ENCODE results near the gene ABHD6. TPM values are rescaled to one million over a fixed set of nuclear protein-coding genes. Genes with fewer than 3 reads are reported as not detected.

ABHD6 gene
- total RNA-seq, 1 donor from 2014 or later: 3.9 TPM

GRCh38 chr3:58321791-58322190 lies 84.2 kb downstream of the ABHD6 start:
- Mint-ChIP-seq H3K27me3 (ENCODE audit: low read depth, unreplicated experiment) (no peaks in the 10 kb centered on the region), H3K4me1 (ENCODE audit: low read depth, unreplicated experiment) (peaks cover 8% of the 10 kb centered on the region), H3K4me3 (ENCODE audit: unreplicated experiment) (no peak overlapping the region), H3K36me3 (ENCODE audit: low read depth, unreplicated experiment) (no peaks in the 10 kb centered on the region), H3K27ac (ENCODE audit: unreplicated experiment) (no peak overlapping the region), H3K9me3 (ENCODE audit: unreplicated experiment) (no peaks in the 10 kb centered on the region)
- Histone ChIP-seq H3K36me3 (ENCODE audit: insufficient read depth, low read length) (peaks cover 14% of the 10 kb centered on the region), H3K27me3 (ENCODE audit: insufficient read depth, low read length) (no peaks in the 10 kb centered on the region), H3K27ac (ENCODE audit: low read depth, low read length) (no peak overlapping the region), H3K4me3 (ENCODE audit: insufficient read depth, low read depth, low read length) (no peak overlapping the region), H3K9ac (ENCODE audit: low read length) (no peak overlapping the region), H4K20me1 (ENCODE audit: insufficient read depth, low read length) (peaks cover 12% of the 10 kb centered on the region), H3K79me2 (ENCODE audit: insufficient read depth, low read length) (no peaks in the 10 kb centered on the region), H3K4me1 (ENCODE audit: insufficient read depth, low read length) (peaks cover 11% of the 10 kb centered on the region), H3K9me3 (ENCODE audit: insufficient read depth, low read depth, low read length) (no peaks in the 10 kb centered on the region), H2AFZ (ENCODE audit: low read depth, low read length) (no peak overlapping the region), H3K4me2 (ENCODE audit: low read length) (no peak overlapping the region)
- no peak for DNase-seq (ENCODE audit: low read depth)
- no peak for FAIRE-seq
- TF ChIP-seq EZH2 (IDR thresholded peaks at IDR 0.05; ENCODE audit: insufficient read depth, low read length): no peak

DNA sequence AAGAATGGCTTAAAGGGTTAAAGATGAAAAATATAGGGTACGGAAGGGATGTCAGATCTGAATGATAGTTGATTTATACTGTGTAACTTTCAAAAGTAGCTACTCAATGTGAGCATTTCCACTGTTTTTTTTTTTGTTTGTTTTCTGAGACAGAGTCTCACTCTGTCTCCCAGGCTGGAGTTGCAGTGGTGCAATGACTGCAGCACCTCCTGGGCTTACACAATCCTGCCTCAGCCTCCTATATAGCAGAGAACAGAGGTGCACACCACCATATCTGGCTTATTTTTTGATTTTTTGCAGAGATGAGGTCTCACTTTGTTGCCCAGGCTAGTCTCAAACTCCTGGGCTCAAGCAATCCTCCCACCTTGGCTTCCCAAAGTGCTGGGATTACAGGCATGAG lies 85.2 kb downstream of the ABHD6 start:
- Histone ChIP-seq H3K9ac (ENCODE audit: low read length) (no peak overlapping the region), H3K4me3 (ENCODE audit: insufficient read depth, low read depth, low read length) (no peak overlapping the region), H3K27ac (ENCODE audit: low read depth, low read length) (no peak overlapping the region), H3K4me1 (ENCODE audit: insufficient read depth, low read length) (peaks cover 11% of the 10 kb centered on the region), H3K36me3 (ENCODE audit: insufficient read depth, low read length) (peaks cover 4% of the 10 kb centered on the region), H3K9me3 (ENCODE audit: insufficient read depth, low read depth, low read length) (no peaks in the 10 kb centered on the region), H4K20me1 (ENCODE audit: insufficient read depth, low read length) (peaks cover 12% of the 10 kb centered on the region), H2AFZ (ENCODE audit: low read depth, low read length) (no peak overlapping the region), H3K79me2 (ENCODE audit: insufficient read depth, low read length) (no peaks in the 10 kb centered on the region), H3K4me2 (ENCODE audit: low read length) (no peak overlapping the region), H3K27me3 (ENCODE audit: insufficient read depth, low read length) (no peaks in the 10 kb centered on the region)
- TF ChIP-seq EZH2 (IDR thresholded peaks at IDR 0.05; ENCODE audit: insufficient read depth, low read length): no peak
- TF ChIP-seq, protein P1, sequence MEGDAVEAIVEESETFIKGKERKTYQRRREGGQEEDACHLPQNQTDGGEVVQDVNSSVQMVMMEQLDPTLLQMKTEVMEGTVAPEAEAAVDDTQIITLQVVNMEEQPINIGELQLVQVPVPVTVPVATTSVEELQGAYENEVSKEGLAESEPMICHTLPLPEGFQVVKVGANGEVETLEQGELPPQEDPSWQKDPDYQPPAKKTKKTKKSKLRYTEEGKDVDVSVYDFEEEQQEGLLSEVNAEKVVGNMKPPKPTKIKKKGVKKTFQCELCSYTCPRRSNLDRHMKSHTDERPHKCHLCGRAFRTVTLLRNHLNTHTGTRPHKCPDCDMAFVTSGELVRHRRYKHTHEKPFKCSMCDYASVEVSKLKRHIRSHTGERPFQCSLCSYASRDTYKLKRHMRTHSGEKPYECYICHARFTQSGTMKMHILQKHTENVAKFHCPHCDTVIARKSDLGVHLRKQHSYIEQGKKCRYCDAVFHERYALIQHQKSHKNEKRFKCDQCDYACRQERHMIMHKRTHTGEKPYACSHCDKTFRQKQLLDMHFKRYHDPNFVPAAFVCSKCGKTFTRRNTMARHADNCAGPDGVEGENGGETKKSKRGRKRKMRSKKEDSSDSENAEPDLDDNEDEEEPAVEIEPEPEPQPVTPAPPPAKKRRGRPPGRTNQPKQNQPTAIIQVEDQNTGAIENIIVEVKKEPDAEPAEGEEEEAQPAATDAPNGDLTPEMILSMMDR (IDR thresholded peaks at IDR 0.05; ENCODE audit: insufficient read depth, low read depth, low read length): no peak
- Mint-ChIP-seq H3K9me3 (ENCODE audit: unreplicated experiment) (no peaks in the 10 kb centered on the region), H3K4me3 (ENCODE audit: unreplicated experiment) (no peak overlapping the region), H3K36me3 (ENCODE audit: low read depth, unreplicated experiment) (no peaks in the 10 kb centered on the region), H3K27me3 (ENCODE audit: low read depth, unreplicated experiment) (no peaks in the 10 kb centered on the region), H3K27ac (ENCODE audit: unreplicated experiment) (no peak overlapping the region), H3K4me1 (ENCODE audit: low read depth, unreplicated experiment) (peaks cover 8% of the 10 kb centered on the region)
- no peak for FAIRE-seq
- DNase-seq (ENCODE audit: low read depth): no peak

DNA sequence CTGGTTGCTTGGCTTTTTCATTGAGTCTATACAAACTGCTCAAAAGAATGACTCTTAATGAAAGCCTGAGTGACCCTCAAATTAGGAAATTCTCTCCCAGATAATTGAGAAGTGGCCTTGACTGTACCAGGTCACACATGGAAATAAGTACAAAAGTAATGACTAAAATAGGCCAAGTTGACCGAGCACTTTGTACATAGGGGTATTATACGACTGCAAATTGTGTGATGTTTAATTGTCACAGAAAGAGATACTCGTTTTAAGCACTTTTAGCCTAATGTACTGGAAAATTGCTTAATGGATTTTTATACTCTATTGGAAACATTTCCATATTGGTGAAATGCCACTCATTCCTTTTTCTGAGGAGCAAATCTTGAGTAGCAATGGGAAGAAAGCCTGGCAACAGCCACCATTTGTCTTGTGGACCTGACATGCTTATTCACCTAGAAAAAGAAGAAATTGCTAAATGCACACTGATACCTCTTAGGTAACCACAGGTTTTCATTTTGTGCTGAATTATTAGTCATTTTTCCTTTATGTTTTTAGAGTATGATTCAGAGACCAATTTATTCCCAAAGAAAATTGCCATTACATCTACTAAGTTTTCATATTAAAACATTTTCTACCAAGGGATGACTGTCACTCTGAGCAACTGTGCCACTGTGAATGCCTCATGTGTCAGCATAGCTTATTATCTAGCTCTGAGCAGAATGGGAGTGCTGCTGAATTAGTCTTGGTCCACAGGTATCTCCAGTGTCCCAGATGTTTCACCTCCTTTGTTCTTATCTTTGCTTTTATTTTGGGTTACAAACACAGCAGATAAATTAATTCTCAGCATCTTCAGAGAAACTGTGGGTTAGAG lies 86.2 kb downstream of the ABHD6 start:
- no peaks in the 10 kb centered on the region for H3K9me3 ChIP-seq (ENCODE audit: insufficient read depth, low read depth, low read length)
- no peaks in the 10 kb centered on the region for H3K79me2 ChIP-seq (ENCODE audit: insufficient read depth, low read length)
- no peaks in the 10 kb centered on the region for H3K9me3 Mint-ChIP-seq (ENCODE audit: unreplicated experiment)
- H3K4me3 Mint-ChIP-seq (ENCODE audit: unreplicated experiment): no peak overlapping the region
- no peak overlapping the region for H3K4me3 ChIP-seq (ENCODE audit: insufficient read depth, low read depth, low read length)
- TF ChIP-seq EZH2 (IDR thresholded peaks at IDR 0.05; ENCODE audit: insufficient read depth, low read length): no peak
- peaks cover 8% of the 10 kb centered on the region for H3K4me1 Mint-ChIP-seq (ENCODE audit: low read depth, unreplicated experiment)
- H3K27me3 ChIP-seq (ENCODE audit: insufficient read depth, low read length): no peaks in the 10 kb centered on the region
- H3K27ac ChIP-seq (ENCODE audit: low read depth, low read length): no peak overlapping the region
- no peaks in the 10 kb centered on the region for H3K36me3 ChIP-seq (ENCODE audit: insufficient read depth, low read length)
- H3K27ac Mint-ChIP-seq (ENCODE audit: unreplicated experiment): no peak overlapping the region
- H3K36me3 Mint-ChIP-seq (ENCODE audit: low read depth, unreplicated experiment): no peaks in the 10 kb centered on the region
- no peak overlapping the region for H3K4me2 ChIP-seq (ENCODE audit: low read length)
- H3K27me3 Mint-ChIP-seq (ENCODE audit: low read depth, unreplicated experiment): no peaks in the 10 kb centered on the region
- FAIRE-seq (no peak), DNase-seq (ENCODE audit: low read depth) (no peak)
- H3K4me1 ChIP-seq (ENCODE audit: insufficient read depth, low read length): peaks cover 11% of the 10 kb centered on the region
- no peak overlapping the region for H2AFZ ChIP-seq (ENCODE audit: low read depth, low read length)
- no peak overlapping the region for H3K9ac ChIP-seq (ENCODE audit: low read length)
- H4K20me1 ChIP-seq (ENCODE audit: insufficient read depth, low read length): peaks cover 12% of the 10 kb centered on the region
